Amniotic epithelial cell (primary cell): ENCODE results near the gene METAP1D.
A peak's percentile ranks its signal among the peaks of the same experiment; 100 is the strongest.
"Not testable (repeated sequence)": the region's sequence is repeated elsewhere in the genome, so short reads cannot be mapped to it uniquely, and the experiment has no call there.

Source experiments
- DNase-seq: peaks from one replicate; pipeline ENCODE4 v3.0.0-alpha.2; 2010; ENCODE audit warnings: low read depth

Gene METAP1D

DNA sequence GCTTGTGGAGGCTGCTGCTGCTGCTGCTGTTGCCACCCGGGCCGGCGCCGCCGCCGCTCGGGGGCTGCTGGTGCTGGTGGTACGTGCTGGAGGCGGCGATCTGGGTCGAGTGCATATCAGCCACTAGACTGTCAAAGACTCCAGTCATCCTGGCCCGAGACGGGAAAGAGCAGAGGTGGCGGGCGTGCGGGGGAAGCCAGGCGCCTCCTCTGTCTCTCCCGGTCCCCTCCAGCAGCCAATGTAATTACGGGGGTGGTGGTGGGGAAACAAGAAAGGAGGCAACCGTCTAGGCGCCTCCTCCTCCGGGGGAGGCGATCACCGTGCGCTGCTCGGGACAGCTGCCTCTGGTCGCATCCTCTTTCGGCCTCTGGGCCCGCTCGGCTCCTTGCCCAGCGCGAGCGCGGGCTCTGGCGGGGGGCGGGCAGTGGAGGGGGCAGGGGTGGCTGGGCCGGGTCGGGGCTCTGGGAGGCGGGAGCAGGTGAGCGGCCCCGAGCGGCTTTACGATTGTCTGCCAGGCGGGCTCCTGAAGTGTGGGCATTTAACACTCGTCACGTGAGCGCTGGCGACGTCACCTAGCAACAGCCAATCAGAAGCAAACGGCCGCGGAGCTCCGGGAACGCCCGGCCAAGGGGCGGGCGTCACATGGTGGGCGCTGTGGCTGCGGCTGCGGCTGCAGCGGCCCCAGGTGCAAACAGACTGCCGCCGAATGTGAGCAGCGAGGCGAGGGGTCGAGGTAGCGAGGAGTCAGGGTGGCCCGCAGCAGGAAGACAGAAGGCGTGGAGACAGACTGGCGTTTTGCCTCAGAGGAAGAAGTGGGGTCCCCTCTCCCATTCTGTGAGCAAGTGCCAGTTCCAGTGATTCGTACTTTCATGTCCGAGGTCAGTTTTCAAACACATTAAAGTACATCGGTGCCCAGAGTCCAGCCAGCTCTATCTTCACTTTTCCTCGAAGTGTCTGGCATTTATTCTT lies 102.9 kb downstream of the METAP1D start, which contains the start of gene DLX2:
Gene DLX2, minus strand, starts transcription at position 510 of the 969 bp plus-strand sequence. Its CDS starts 362 bp downstream, at position 148.
- peak; percentile 61 for DNase-seq

DNA sequence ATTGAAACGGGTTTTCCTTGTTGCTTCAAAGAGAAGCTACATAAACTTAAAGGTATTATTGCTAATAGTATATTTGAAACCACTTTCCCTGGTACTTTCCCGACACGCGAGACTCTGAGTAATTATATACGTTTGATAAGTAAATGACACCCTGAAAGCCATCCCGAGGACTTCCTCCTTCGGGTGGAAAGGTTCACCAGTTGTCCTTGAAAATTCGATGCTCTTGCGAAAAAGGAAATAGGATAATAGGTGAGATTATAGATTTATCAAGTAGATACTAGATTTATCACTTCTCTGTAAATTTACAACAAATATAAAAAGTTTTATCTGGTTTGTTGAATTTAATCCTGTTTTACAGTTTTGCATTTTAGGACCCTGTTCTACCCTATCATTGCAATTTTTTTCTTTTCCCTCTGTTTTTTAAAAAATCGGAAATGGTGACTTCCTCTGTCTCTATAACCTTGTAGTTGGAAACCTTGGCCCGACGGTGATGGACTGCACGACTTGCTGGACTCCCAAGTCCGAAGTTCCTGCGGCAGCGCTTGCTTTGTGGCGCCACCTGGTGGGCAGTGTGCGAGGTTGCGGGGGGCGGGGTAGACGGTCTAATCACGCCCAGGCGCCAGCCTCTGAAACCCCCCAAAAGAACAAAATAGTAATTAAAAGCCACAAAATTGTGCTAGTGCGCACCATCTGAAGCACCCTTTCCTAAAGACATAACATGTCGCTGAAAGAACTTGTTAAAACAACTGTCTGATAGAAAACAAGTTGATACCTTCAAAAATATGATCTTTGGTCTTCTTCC lies 103.9 kb downstream of the METAP1D start:
- peak; percentile 78 for DNase-seq

- DNase-seq = no peak
These were observed 105.8 kb downstream of the METAP1D start for GRCh38 chr2:172105471-172106107.

DNA sequence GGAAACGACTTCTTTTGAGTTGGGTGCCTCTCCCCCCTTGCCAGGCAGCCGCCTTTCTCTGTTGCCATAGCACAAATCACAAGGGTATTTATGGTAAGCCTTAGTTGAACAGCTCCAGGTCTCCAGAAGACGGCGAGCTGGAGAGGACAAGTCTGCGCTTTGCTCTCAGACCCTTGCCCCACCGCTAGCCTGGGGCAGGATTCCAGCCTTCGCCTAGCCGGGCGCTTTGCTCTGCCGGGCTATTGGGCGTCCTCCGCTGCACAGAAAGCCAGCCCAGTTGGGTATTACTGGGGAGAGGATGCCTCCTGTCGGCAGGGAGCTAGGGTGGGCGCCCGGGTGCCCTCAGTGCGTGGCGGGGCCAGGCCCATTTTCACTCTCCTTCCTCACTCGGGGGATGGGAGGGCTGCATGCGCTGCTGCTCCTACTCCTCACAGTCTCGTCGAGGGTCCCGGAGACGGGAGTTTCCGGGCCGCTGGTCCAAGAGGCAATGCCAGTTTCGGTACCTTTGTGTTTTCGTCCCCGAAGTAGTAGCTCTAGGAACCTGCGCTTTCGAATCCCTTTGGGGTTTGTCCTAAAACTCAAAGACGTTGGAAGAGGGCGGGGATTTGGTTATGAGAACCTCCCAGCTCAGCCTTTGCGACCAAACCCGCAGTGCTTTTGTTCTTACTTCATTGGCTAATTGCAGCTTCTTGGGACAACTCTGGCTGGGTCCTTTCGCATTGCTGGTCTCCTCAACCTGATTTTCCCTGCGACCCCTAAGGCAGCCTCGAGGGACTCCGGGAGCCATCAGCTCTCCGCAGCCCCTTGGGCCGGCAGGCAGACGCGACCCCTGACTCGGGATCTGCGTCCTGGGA lies 106.6 kb downstream of the METAP1D start:
- peak; percentile 20 for DNase-seq

- no peak for DNase-seq
These were observed 108.2 kb downstream of the METAP1D start for GRCh38 chr2:172107690-172108586.

GRCh38 chr2:172108587-172108930 lies 108.8 kb downstream of the METAP1D start:
- DNase-seq = no peak

DNA sequence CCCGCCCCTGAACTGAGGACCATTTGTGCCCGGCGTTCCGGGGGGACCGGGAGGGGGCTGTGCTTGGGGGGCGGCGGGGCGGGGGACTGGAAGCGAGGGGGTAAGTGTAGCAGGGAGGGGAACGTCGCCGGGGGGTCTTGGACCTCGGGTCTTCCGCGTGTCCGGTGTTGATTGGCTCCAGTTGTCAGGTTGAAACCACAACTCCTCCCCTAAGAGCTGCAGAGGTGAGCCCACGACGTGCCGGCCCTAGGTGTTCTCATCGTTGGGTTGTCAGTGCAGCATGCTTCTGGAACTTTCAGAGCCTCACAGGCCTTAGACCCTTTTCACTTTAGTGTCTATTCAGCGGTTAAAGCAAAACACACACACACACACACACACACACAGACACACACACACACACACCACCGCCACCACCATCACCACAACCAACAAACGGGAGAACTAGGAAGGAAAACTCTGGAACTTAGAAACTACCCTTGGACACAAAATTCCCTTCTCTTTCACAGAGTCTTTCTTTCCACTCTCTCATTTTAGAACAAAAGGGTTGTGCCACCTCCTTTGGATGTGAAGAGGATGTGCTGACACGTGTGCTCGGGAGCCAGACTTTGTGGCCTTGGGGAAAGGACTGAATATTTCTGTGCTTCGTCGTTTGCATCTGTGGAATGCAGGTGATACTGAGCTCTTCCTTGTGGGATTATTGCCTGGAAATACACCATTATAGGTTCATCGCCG lies 109.7 kb downstream of the METAP1D start:
- DNase-seq = no peak

DNA sequence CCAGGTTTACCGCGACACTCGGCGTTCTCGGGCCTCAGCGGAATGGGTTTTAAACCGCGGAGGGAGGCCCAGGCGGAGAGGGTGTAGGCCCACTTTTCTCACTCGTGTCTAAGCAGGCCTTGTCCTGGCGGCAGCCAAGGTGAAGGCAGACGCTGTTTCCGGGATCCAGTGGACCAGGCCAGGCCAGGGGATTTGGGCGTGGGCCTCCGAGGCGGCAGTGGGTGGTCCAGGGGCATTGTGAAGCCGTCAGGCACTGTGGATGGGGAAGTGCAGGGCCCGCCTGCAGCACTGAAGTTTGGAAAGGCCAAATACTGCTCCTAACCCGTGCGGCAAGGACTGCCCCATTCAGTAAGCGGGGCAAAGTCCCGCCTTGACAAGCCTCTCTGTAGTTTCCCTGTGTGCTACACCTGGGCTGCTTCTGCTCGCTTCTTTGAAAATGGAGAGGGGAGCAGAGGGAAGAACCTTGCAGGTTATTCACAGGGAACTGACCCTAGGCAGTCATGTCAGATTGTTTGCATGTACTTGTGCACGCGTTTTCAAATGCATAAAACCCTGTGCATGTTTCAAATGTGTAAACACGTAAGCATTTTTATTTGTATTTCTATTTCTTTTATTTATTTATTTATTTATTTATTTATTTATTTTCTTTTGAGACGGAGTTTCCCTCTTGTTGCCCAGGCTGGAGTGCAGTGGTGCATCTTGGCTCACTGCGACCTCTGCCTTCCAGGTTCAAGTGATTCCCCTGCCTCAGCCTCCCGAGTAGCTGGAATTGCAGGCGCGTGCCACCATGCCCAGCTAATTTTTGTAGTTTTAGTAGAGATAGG lies 110.4 kb downstream of the METAP1D start:
- no peak for DNase-seq

DNA sequence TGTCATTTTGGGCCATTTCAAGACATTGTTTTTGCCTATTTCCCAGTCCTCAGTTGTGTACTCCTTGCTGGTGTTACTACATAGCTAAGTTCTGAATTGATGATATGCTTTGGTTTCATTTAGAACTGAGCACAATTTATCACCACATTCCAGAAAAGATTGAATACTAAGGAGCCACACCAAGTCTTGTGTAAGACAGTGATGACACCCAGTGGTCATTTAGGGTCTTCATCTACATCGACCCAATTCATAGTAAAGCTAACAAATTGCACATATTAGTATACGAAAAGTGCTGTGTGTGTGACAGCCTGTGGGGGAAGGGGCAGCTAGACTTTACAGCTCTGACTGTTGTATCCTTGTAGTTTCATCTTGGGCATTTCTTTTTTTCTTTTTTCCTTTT lies 113.9 kb downstream of the METAP1D start:
- peak; percentile 34 for DNase-seq

DNA sequence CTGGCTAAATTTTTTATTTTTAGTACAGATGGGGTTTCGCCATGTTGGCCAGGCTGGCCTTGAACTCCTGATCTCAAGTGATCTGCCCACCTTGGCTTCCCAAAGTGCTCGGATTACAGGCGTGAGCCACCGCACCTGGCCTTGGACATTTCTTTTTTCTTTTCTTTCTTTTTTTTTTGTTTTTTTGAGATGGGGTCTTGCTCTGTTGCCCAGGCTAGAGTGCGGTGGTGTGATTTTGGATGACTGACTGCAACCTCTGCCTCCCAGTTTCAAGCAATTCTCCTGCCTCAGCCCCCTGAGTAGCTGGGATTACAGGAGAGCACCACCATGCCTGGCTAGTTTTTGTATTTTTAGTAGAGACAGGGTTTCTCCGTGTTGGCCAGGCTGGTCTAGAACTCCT lies 114.4 kb downstream of the METAP1D start:
- DNase-seq = not testable (repeated sequence)

DNA sequence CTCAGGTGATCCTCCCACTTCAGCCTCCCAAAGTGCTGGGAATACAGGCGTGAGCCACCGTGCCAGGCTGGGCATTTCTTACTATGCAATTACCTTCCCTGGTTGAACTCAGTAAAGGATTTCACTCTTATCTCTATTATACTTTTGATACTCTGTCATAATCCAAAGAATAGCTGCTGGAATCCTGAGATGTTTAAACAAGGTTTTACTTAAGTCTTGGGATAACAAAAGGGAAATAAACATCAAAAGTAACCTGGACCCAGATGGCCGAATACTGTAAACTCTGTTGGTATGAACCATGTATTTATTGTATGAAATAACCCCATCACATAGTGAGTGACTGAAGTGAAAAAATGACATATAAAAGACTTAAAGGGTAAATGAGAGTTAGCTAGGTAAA lies 114.8 kb downstream of the METAP1D start:
- no peak for DNase-seq

DNA sequence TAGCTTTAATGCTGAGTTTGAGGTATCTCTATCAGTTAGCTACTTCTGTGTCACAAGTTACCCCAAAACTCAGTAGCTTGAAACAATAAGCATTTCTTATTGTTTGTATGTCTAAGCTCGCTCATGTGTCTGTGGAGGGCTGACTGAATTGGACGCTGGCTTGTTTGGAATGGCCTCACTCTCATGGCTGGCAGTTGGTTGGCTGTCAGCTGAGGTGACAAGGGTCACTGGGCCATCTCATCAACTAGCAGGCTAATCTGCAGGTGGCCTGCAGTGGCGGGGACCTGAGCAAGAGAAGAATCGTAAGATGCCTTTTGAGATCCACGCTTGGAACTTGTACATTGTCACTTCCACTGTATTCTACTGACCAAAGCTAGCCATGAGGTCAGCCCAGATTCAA lies 116.4 kb downstream of the METAP1D start:
- DNase-seq = no peak

DNA sequence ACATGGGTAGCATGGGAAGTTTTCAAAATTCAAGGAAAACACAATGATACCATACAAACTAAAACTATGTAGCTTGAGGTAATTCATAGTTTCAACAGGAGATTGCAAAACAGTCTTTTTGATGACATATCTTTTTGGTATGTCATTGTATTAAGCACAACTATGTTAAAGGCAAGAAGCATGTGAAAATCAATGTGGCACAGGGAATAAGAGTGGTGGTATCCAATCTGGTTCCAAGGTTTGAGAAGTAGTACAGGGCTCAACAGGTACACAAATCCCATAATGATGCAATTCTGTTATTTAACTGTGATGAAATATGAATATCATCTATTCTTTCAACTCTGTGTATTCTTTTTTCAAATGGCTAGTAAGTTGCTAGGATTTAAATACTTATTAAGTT lies 119.3 kb downstream of the METAP1D start:
- peak; percentile 78 for DNase-seq

- no peak for DNase-seq
These were observed 120.4 kb downstream of the METAP1D start for GRCh38 chr2:172120118-172120517.

- peak; percentile 12 for DNase-seq
These were observed 128.7 kb downstream of the METAP1D start for GRCh38 chr2:172128484-172128883.

DNA sequence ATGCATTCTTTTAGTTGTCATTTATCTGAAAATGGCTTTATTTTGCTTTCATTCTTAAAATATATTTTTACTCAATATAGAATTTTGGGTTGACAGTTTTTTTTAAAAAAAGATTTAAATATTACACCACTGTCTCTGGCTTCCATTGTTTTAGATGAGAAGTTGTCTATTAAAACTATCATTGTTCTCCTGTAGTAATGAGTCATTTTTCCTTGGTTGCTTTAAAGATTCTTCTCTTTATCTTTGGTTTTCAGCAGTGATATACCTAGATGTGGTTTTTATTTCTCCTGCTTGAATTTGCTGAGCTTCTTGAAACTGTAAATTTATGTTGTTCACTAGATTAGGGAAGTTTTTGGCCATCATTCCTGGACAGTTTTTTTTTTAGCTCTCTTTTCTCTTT lies 129.7 kb downstream of the METAP1D start:
- no peak for DNase-seq
